C4-2B (cell line): ENCODE results near the gene ATP9A.

Source experiments
- ZFX ChIP-seq: fragments of 450-650 bp; IDR thresholded peaks from 2 replicates; pipeline ENCODE4 v1.6.1; 2017
- TF ChIP-seq, protein P1 (sequence below): fragments of 450-650 bp; conservative IDR thresholded peaks from 2 replicates; pipeline ENCODE4 v1.5.1; 2017; ENCODE audit warnings: mild to moderate bottlenecking

- TF ChIP-seq ZFX, result no peak
- TF ChIP-seq, protein P1, sequence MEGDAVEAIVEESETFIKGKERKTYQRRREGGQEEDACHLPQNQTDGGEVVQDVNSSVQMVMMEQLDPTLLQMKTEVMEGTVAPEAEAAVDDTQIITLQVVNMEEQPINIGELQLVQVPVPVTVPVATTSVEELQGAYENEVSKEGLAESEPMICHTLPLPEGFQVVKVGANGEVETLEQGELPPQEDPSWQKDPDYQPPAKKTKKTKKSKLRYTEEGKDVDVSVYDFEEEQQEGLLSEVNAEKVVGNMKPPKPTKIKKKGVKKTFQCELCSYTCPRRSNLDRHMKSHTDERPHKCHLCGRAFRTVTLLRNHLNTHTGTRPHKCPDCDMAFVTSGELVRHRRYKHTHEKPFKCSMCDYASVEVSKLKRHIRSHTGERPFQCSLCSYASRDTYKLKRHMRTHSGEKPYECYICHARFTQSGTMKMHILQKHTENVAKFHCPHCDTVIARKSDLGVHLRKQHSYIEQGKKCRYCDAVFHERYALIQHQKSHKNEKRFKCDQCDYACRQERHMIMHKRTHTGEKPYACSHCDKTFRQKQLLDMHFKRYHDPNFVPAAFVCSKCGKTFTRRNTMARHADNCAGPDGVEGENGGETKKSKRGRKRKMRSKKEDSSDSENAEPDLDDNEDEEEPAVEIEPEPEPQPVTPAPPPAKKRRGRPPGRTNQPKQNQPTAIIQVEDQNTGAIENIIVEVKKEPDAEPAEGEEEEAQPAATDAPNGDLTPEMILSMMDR, result no peak
These were observed 126.3 kb downstream of the ATP9A start for GRCh38 chr20:51641866-51642265.
